ENCODE results near the gene DDX10.

Gene DDX10

GRCh38 chr11:108836541-108836940, 171.7 kb downstream of the DDX10 start:
- DNase-seq = no peak

GRCh38 chr11:108838102-108838791, 173.4 kb downstream of the DDX10 start:
- no peak for DNase-seq

- no peak for DNase-seq
Measured at GRCh38 chr11:108838792-108839105, 173.9 kb downstream of the DDX10 start.

GRCh38 chr11:108846009-108846408, 181.1 kb downstream of the DDX10 start:
- no peak for DNase-seq

GRCh38 chr11:108847298-108847990, 182.6 kb downstream of the DDX10 start:
- no peak for DNase-seq

- DNase-seq = no peak
Measured at GRCh38 chr11:108851781-108852180, 186.9 kb downstream of the DDX10 start.

GRCh38 chr11:108852701-108853100, 187.8 kb downstream of the DDX10 start:
- no peak for DNase-seq

GRCh38 chr11:108853151-108853550, 188.3 kb downstream of the DDX10 start:
- no peak for DNase-seq

- DNase-seq = no peak
Measured at GRCh38 chr11:108853864-108854263, 189.0 kb downstream of the DDX10 start.

GRCh38 chr11:108854346-108854745, 189.5 kb downstream of the DDX10 start:
- DNase-seq = no peak

- no peak for DNase-seq
Measured at GRCh38 chr11:108857382-108857781, 192.5 kb downstream of the DDX10 start.

- no peak for DNase-seq
Measured at GRCh38 chr11:108858622-108859021, 193.8 kb downstream of the DDX10 start.

GRCh38 chr11:108859510-108859909, 194.6 kb downstream of the DDX10 start:
- no peak for DNase-seq

- DNase-seq = no peak
Measured at GRCh38 chr11:108863528-108863927, 198.7 kb downstream of the DDX10 start.

- no peak for DNase-seq
Measured at GRCh38 chr11:108865406-108865805, 200.5 kb downstream of the DDX10 start.

GRCh38 chr11:108866781-108867180, 201.9 kb downstream of the DDX10 start:
- no peak for DNase-seq

- no peak for DNase-seq
Measured at GRCh38 chr11:108870373-108871020, 205.6 kb downstream of the DDX10 start.

GRCh38 chr11:108871152-108871551, 206.3 kb downstream of the DDX10 start:
- no peak for DNase-seq

GRCh38 chr11:108871867-108872266, 207.0 kb downstream of the DDX10 start:
- DNase-seq = no peak

- DNase-seq = no peak
Measured at GRCh38 chr11:108872781-108873291, 208.0 kb downstream of the DDX10 start.

- DNase-seq = no peak
Measured at GRCh38 chr11:108873310-108873709, 208.4 kb downstream of the DDX10 start.

- DNase-seq = no peak
Measured at GRCh38 chr11:108873941-108874340, 209.1 kb downstream of the DDX10 start.

GRCh38 chr11:108875134-108875533, 210.3 kb downstream of the DDX10 start:
- no peak for DNase-seq

GRCh38 chr11:108877178-108877577, 212.3 kb downstream of the DDX10 start:
- no peak for DNase-seq

All from activated effector memory CD4-positive, alpha-beta T cell treated with Interleukin-2 at 50 U/mL for 16 hours (primary cell).